HG02588 (cell line): ENCODE results near the gene PTGFRN.
"Not testable (repeated sequence)": the region's sequence is repeated elsewhere in the genome, so short reads cannot be mapped to it uniquely, and the experiment has no call there.

Experiments used
- ATAC-seq: cut with Tn5 transposase; IDR thresholded peaks from one replicate; pipeline ENCODE4 v1.9.1; 2021; ENCODE audit warnings: mild to moderate bottlenecking, moderate library complexity; ENCODE audit not compliant: unreplicated experiment

PTGFRN gene

GRCh38 chr1:116962987-116963639, 53.4 kb downstream of the PTGFRN start:
- ATAC-seq, result no peak

- ATAC-seq, result no peak
These were observed 57.1 kb downstream of the PTGFRN start for GRCh38 chr1:116966791-116967190.

GRCh38 chr1:116968724-116969123, 59.0 kb downstream of the PTGFRN start:
- ATAC-seq, result no peak

- no peak for ATAC-seq
These were observed 61.6 kb downstream of the PTGFRN start for GRCh38 chr1:116971258-116971860.

- no peak for ATAC-seq
These were observed 62.4 kb downstream of the PTGFRN start for GRCh38 chr1:116971965-116972673.

GRCh38 chr1:116972674-116973030, 62.9 kb downstream of the PTGFRN start:
- ATAC-seq, result no peak

- ATAC-seq, result not testable (repeated sequence)
These were observed 70.6 kb downstream of the PTGFRN start for GRCh38 chr1:116980309-116980708.

GRCh38 chr1:116981521-116982037, 71.9 kb downstream of the PTGFRN start:
- ATAC-seq, result no peak

GRCh38 chr1:116982319-116983004, 72.7 kb downstream of the PTGFRN start:
- no peak for ATAC-seq

- no peak for ATAC-seq
These were observed 73.4 kb downstream of the PTGFRN start for GRCh38 chr1:116983112-116983511.

GRCh38 chr1:116983678-116984077, 74.0 kb downstream of the PTGFRN start:
- no peak for ATAC-seq

- ATAC-seq, result no peak
These were observed 74.9 kb downstream of the PTGFRN start for GRCh38 chr1:116984406-116985160.

- no peak for ATAC-seq
These were observed 76.9 kb downstream of the PTGFRN start for GRCh38 chr1:116986421-116987255.

GRCh38 chr1:116987256-116987555, 77.5 kb downstream of the PTGFRN start:
- ATAC-seq, result no peak

- ATAC-seq, result no peak
These were observed 78.5 kb downstream of the PTGFRN start for GRCh38 chr1:116988248-116988647.

GRCh38 chr1:116988908-116989307, 79.2 kb downstream of the PTGFRN start:
- no peak for ATAC-seq

GRCh38 chr1:116989835-116990234, 80.1 kb downstream of the PTGFRN start:
- no peak for ATAC-seq

GRCh38 chr1:116990612-116991151, 81.0 kb downstream of the PTGFRN start:
- ATAC-seq, result no peak

- ATAC-seq, result no peak
These were observed 81.6 kb downstream of the PTGFRN start for GRCh38 chr1:116991171-116991845.
